ENCODE results near the gene WTIP. TPM values are rescaled to one million over a fixed set of nuclear protein-coding genes. Genes with fewer than 3 reads are reported as not detected.

WTIP gene
- total and polyA plus RNA-seq, 4 donors = 52.0 to 89.3 (median 73.7) TPM

GRCh38 chr19:34494601-34495000 lies 13.0 kb downstream of the WTIP start:
- 93 to 94% methylated on average over 11 of the region's 11 CpGs for WGBS, 2 donors
- Histone ChIP-seq H3K27me3 (ENCODE audit: control insufficient read depth in 1 of 2, insufficient read depth in 2 of 2, low read length in 1 of 2) (no peaks in the 10 kb centered on the region), H3K9me3 (ENCODE audit: control insufficient read depth, low read length) (no peaks in the 10 kb centered on the region), H3K4me3 (ENCODE audit: low read length in 2 of 2) (no peak overlapping the region), H3K27ac (ENCODE audit: low read depth in 1 of 2, low read length in 2 of 2) (no peak overlapping the region), H3K36me3 (ENCODE audit: control insufficient read depth in 1 of 2, insufficient read depth in 2 of 2, low read length in 1 of 2) (peaks cover 5 to 18% of the 10 kb centered on the region in 2 donors), H3K4me1 (ENCODE audit: control insufficient read depth in 1 of 2, insufficient read depth in 2 of 2, low read length in 2 of 2) (no peaks in the 10 kb centered on the region)
- ATAC-seq (ENCODE audit: low FRiP score) (no peak), DNase-seq (no peak)
- intact Hi-C loops (cut with DNase I) = no loop called here

GRCh38 chr19:34495416-34495815 lies 13.9 kb downstream of the WTIP start:
- H3K27ac ChIP-seq (ENCODE audit: low read depth in 1 of 2, low read length in 2 of 2) = no peak overlapping the region
- ATAC-seq (ENCODE audit: low FRiP score) = no peak

GRCh38 chr19:34497112-34497805 lies 15.7 kb downstream of the WTIP start:
- WGBS, 2 donors = 89 to 94% methylated on average over 15 of the region's 15 CpGs
- intact Hi-C loops (cut with DNase I) = no loop called here
- H3K4me1 ChIP-seq (ENCODE audit: control insufficient read depth in 1 of 2, insufficient read depth in 2 of 2, low read length in 2 of 2) = no peaks in the 10 kb centered on the region
- no peak overlapping the region for H3K27ac ChIP-seq (ENCODE audit: low read depth in 1 of 2, low read length in 2 of 2)
- DNase-seq (peak in 1 of 2 donors; percentile 1), ATAC-seq (ENCODE audit: low FRiP score) (no peak)
- H3K36me3 ChIP-seq (ENCODE audit: control insufficient read depth in 1 of 2, insufficient read depth in 2 of 2, low read length in 1 of 2) = peaks cover 5 to 14% of the 10 kb centered on the region in 2 donors
- no peaks in the 10 kb centered on the region for H3K9me3 ChIP-seq (ENCODE audit: control insufficient read depth, low read length)
- no peak overlapping the region for H3K4me3 ChIP-seq (ENCODE audit: low read length in 2 of 2)
- no peaks in the 10 kb centered on the region for H3K27me3 ChIP-seq (ENCODE audit: control insufficient read depth in 1 of 2, insufficient read depth in 2 of 2, low read length in 1 of 2)

More at GRCh38 chr19:34495416-34495815, 13.9 kb downstream of the WTIP start:
- WGBS, 2 donors = 92 to 93% methylated on average over 18 of the region's 18 CpGs
- H3K27me3 ChIP-seq (ENCODE audit: control insufficient read depth in 1 of 2, insufficient read depth in 2 of 2, low read length in 1 of 2) = no peaks in the 10 kb centered on the region
- H3K4me3 ChIP-seq (ENCODE audit: low read length in 2 of 2) = no peak overlapping the region
- H3K36me3 ChIP-seq (ENCODE audit: control insufficient read depth in 1 of 2, insufficient read depth in 2 of 2, low read length in 1 of 2) = peaks cover 5 to 16% of the 10 kb centered on the region in 2 donors
- no peaks in the 10 kb centered on the region for H3K4me1 ChIP-seq (ENCODE audit: control insufficient read depth in 1 of 2, insufficient read depth in 2 of 2, low read length in 2 of 2)
- intact Hi-C loops (cut with DNase I) = no loop called here
- DNase-seq = no peak
- no peaks in the 10 kb centered on the region for H3K9me3 ChIP-seq (ENCODE audit: control insufficient read depth, low read length)

- intact Hi-C loops (cut with DNase I) = no loop called here
- H3K4me3 ChIP-seq (ENCODE audit: low read length in 2 of 2) = no peak overlapping the region
- peaks cover 5 to 11% of the 10 kb centered on the region in 2 donors for H3K36me3 ChIP-seq (ENCODE audit: control insufficient read depth in 1 of 2, insufficient read depth in 2 of 2, low read length in 1 of 2)
- no peaks in the 10 kb centered on the region for H3K9me3 ChIP-seq (ENCODE audit: control insufficient read depth, low read length)
- no peaks in the 10 kb centered on the region for H3K4me1 ChIP-seq (ENCODE audit: control insufficient read depth in 1 of 2, insufficient read depth in 2 of 2, low read length in 2 of 2)
- DNase-seq (peak in 1 of 2 donors; percentile 44), ATAC-seq (ENCODE audit: low FRiP score) (no peak)
- no peak overlapping the region for H3K27ac ChIP-seq (ENCODE audit: low read depth in 1 of 2, low read length in 2 of 2)
- H3K27me3 ChIP-seq (ENCODE audit: control insufficient read depth in 1 of 2, insufficient read depth in 2 of 2, low read length in 1 of 2) = no peaks in the 10 kb centered on the region
- 82 to 87% methylated on average over 13 of the region's 13 CpGs for WGBS, 2 donors
Observed at GRCh38 chr19:34499155-34499834, 17.7 kb downstream of the WTIP start.

- ATAC-seq (ENCODE audit: low FRiP score) (no peak), DNase-seq (peak in 1 of 2 donors; percentile 74)
- no peaks in the 10 kb centered on the region for H3K4me1 ChIP-seq (ENCODE audit: control insufficient read depth in 1 of 2, insufficient read depth in 2 of 2, low read length in 2 of 2)
- intact Hi-C loops (cut with DNase I) = loop anchor here (2.0 to 10.0 kb wide), 5 partner anchors 68 to 686 kb away; partner anchors contain the start of genes GPI (in 2 of the 2) and PDCD2L (in 2 of the 2)
- peaks cover 2 to 7% of the 10 kb centered on the region in 2 donors for H3K36me3 ChIP-seq (ENCODE audit: control insufficient read depth in 1 of 2, insufficient read depth in 2 of 2, low read length in 1 of 2)
- WGBS, 2 donors = 74 to 75% methylated on average over 20 to 25 of the region's 25 CpGs
- no peak overlapping the region for H3K27ac ChIP-seq (ENCODE audit: low read depth in 1 of 2, low read length in 2 of 2)
- no peak overlapping the region for H3K4me3 ChIP-seq (ENCODE audit: low read length in 2 of 2)
- no peaks in the 10 kb centered on the region for H3K9me3 ChIP-seq (ENCODE audit: control insufficient read depth, low read length)
- no peaks in the 10 kb centered on the region for H3K27me3 ChIP-seq (ENCODE audit: control insufficient read depth in 1 of 2, insufficient read depth in 2 of 2, low read length in 1 of 2)
Observed at GRCh38 chr19:34500656-34501120, 19.1 kb downstream of the WTIP start.

GRCh38 chr19:34501339-34502320 lies 20.1 kb downstream of the WTIP start:
- Histone ChIP-seq H3K4me1 (ENCODE audit: control insufficient read depth in 1 of 2, insufficient read depth in 2 of 2, low read length in 2 of 2) (no peaks in the 10 kb centered on the region), H3K4me3 (ENCODE audit: low read length in 2 of 2) (no peak overlapping the region), H3K27ac (ENCODE audit: low read depth in 1 of 2, low read length in 2 of 2) (peak overlapping the region in 1 of 2 donors; percentile 43), H3K27me3 (ENCODE audit: control insufficient read depth in 1 of 2, insufficient read depth in 2 of 2, low read length in 1 of 2) (no peaks in the 10 kb centered on the region), H3K9me3 (ENCODE audit: control insufficient read depth, low read length) (no peaks in the 10 kb centered on the region), H3K36me3 (ENCODE audit: control insufficient read depth in 1 of 2, insufficient read depth in 2 of 2, low read length in 1 of 2) (peaks cover 2 to 7% of the 10 kb centered on the region in 2 donors)
- 33% methylated on average over 39 to 40 of the region's 40 CpGs for WGBS, 2 donors
- intact Hi-C loops (cut with DNase I) = loop anchor here (2.0 to 10.0 kb wide), 5 partner anchors 69 to 687 kb away; partner anchors contain the start of genes GPI (in 2 of the 2) and PDCD2L (in 2 of the 2)
- ATAC-seq (ENCODE audit: low FRiP score) (peak; percentile 92), DNase-seq (peak; percentile 95 to 99)

GRCh38 chr19:34502582-34503411 lies 21.2 kb downstream of the WTIP start:
- WGBS, 2 donors = 64 to 67% methylated on average over 15 of the region's 15 CpGs
- DNase-seq (no peak), ATAC-seq (ENCODE audit: low FRiP score) (no peak)
- Histone ChIP-seq H3K9me3 (ENCODE audit: control insufficient read depth, low read length) (no peaks in the 10 kb centered on the region), H3K4me3 (ENCODE audit: low read length in 2 of 2) (no peak overlapping the region), H3K36me3 (ENCODE audit: control insufficient read depth in 1 of 2, insufficient read depth in 2 of 2, low read length in 1 of 2) (peaks cover 0 to 4% of the 10 kb centered on the region in 2 donors), H3K27ac (ENCODE audit: low read depth in 1 of 2, low read length in 2 of 2) (no peak overlapping the region), H3K4me1 (ENCODE audit: control insufficient read depth in 1 of 2, insufficient read depth in 2 of 2, low read length in 2 of 2) (no peaks in the 10 kb centered on the region), H3K27me3 (ENCODE audit: control insufficient read depth in 1 of 2, insufficient read depth in 2 of 2, low read length in 1 of 2) (no peaks in the 10 kb centered on the region)
- intact Hi-C loops (cut with DNase I) = loop anchor here (5.0 to 10.0 kb wide), 4 partner anchors 70 to 688 kb away; partner anchors contain the start of genes PDCD2L (in 2 of the 2) and GPI (in 1 of the 2)

Data from aorta (tissue), 5 donors.